Measurements from ENCODE around the gene ATXN1.

DNA sequence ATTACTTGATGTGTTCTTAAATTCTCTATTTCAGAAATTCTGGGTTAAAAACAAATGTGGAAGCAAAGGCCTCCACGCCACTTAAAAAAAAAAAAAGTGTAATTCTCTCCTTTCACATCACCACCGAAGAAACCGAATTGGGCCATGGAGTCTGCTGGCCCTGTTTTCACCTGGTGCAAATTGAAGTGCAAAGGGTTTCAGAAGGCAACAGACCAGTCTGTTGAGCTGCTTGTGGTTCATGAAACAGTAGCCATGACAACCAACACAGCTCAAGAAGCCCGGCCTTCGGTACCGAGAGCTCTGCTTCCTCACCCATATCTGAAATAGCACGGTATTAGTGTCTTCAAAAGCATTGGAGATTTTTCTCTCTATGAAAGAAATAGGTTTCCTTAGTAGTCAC is 459.7 kb downstream of the ATXN1 start:
- TF ChIP-seq FOXK2 (IDR thresholded peaks at IDR 0.05) (no peak), L3MBTL2 (conservative IDR thresholded peaks at IDR 0.05) (no peak), NFRKB (IDR thresholded peaks at IDR 0.05) (no peak), BHLHE40 (IDR thresholded peaks at IDR 0.05; ENCODE audit: borderline replicate concordance) (no peak), SP1 (IDR thresholded peaks at IDR 0.05) (no peak), SUZ12 (IDR thresholded peaks at IDR 0.05) (no peak), TARDBP (IDR thresholded peaks at IDR 0.05) (no peak), FOXA1 (IDR thresholded peaks at IDR 0.05) (no peak), CTBP1 (IDR thresholded peaks at IDR 0.05; ENCODE audit: borderline replicate concordance) (no peak), ZNF384 (IDR thresholded peaks at IDR 0.05) (no peak), ELF4 (IDR thresholded peaks at IDR 0.05) (no peak), HDGF (IDR thresholded peaks at IDR 0.05; ENCODE audit: borderline replicate concordance) (no peak), FOXM1 (IDR thresholded peaks at IDR 0.05; ENCODE audit: borderline replicate concordance) (no peak)

Data from HEK293T (cell line).